Right cardiac atrium (tissue), 5 donors: Measurements from ENCODE around the gene NUDCD3. TPM values are rescaled to one million over a fixed set of nuclear protein-coding genes. Genes with fewer than 3 reads are reported as not detected.

Source experiments
- ATAC-seq, 2 donors: fragments of 200-7000 bp; cut with Tn5 transposase; one replicate each; pipeline versions ENCODE4 v1.8.0 to v1.9.1; 2020; ENCODE audit warnings: moderate library complexity in 2 of 2, mild to moderate bottlenecking in 1 of 2
- DNase-seq, 3 donors: peaks; one replicate each; pipeline ENCODE4 v3.0.0-alpha.2; 2020
- H3K27ac ChIP-seq: one replicate; pipeline ENCODE4 v1.5.1; 2013; ENCODE audit warnings: mild to moderate bottlenecking, low read length, control low read depth, moderate library complexity
- H3K27me3 ChIP-seq: one replicate; pipeline ENCODE4 v1.6.1; 2013; ENCODE audit not compliant: control insufficient read depth, insufficient read depth
- H3K4me1 ChIP-seq: one replicate; pipeline ENCODE4 v1.6.1; 2013; ENCODE audit warnings: low read length; ENCODE audit not compliant: control insufficient read depth, insufficient read depth
- H3K4me3 ChIP-seq: one replicate; pipeline ENCODE4 v1.5.1; 2013; ENCODE audit warnings: low read length, control low read depth
- H3K9me3 ChIP-seq: one replicate; pipeline ENCODE4 v1.6.1; 2013; ENCODE audit warnings: low read length; ENCODE audit not compliant: control insufficient read depth
- WGBS: extraction: QIAGEN DNeasy Blood & Tissue Kit; methylation state at CpG from one replicate; pipeline ENCODE4 v1.1.7; 2013; 5-methylcytosine and 5-hydroxymethylcytosine counted together
- intact Hi-C, 4 donors: fragments of 100-400 bp; cut with DNase I; formaldehyde crosslinking; loops; one replicate each; pipeline versions ENCODE4 v1.11.0 to v1.14.0; 2022 to 2023
- polyA plus RNA-seq: library from polyadenylated mRNA; stranded (reverse); fragments of 200-250 nt; gene quantifications from one replicate; pipeline ENCODE4 v1.2.3, GENCODE V29; 2013
- total RNA-seq, 4 donors: library from RNA; stranded (reverse); fragmentation: NEBNext Ultra II Directional; extraction: Animal tissue kit (Norgen Biotek cat#: 25700); gene quantifications; one replicate each; pipeline ENCODE4 v1.2.1, GENCODE V29; 2021
- donor health status: healthy with polysubstance abuse.
- donor health status: DM: no; HTN: yes; CAD: no.
- donor health status: DM: no; HTN: no; CAD: no.
- donor health status: DM: no; HTN: yes; CAD: no; lungs with severe emphysema.
- donor health status: DM: yes; HTN: yes; CAD: no.

The NUDCD3 gene
- total and polyA plus RNA-seq, 5 donors, result 29.0 to 108 (median 100) TPM

DNA sequence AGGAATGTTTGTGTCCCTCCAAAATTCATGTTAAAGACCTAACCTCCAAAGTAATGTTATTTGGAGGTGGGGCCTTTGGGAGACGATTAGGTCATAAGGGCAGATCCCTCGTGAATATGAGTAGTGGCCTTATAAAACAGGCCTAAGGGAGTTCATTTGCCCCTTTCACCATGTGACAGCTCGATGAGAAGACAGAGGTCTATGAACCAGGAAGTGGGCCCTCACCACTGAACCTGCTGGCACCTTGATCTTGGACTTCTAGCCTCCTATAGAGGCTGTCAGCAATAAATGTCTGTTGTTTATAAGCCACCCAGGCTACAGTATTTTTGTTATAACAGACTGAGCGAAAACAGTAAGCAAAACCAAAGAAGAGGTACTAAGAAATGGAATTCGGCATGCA lies 14.1 kb downstream of the NUDCD3 start:
- no peak for ATAC-seq
- Histone ChIP-seq H3K4me1 (peaks cover 17% of the 10 kb centered on the region), H3K27ac (peak overlapping the region; percentile 77), H3K9me3 (no peaks in the 10 kb centered on the region), H3K27me3 (no peaks in the 10 kb centered on the region), H3K4me3 (no peak overlapping the region)
- WGBS, result 83% methylated on average over 5 of the region's 5 CpGs
- DNase-seq, result no peak
- intact Hi-C loops, result loop anchor here (2.0 to 10.0 kb wide), 4 partner anchors 232 to 242 kb away; no protein-coding TSS in a partner anchor

DNA sequence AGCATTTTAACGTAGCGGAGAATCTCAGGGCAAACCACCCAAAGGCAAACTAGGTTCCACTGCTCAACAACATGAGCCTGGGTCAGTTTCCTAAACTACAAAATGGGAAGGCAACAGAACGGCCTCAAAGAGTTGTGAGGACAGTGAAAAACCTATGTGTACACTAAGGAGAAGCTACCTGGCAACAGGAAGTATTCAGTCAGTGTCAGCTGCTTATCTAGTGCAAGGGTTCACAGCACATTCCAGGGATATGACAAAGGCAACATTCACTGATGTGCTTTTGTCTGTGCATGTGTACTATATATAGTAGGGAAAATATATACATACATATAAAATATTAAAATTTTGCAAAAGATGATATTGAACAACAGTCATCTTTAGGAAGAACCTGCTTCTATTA lies 17.2 kb downstream of the NUDCD3 start:
- no peak overlapping the region for H3K4me3 ChIP-seq
- WGBS, result 69% methylated on average over 3 of the region's 3 CpGs
- peaks cover 22% of the 10 kb centered on the region for H3K4me1 ChIP-seq
- DNase-seq (no peak), ATAC-seq (no peak)
- H3K9me3 ChIP-seq, result no peaks in the 10 kb centered on the region
- H3K27ac ChIP-seq, result peak overlapping the region; percentile 20
- H3K27me3 ChIP-seq, result no peaks in the 10 kb centered on the region
- intact Hi-C loops, result loop anchor here in 2 of 4 donors (10.0 kb wide), 2 partner anchors 228 to 238 kb away; no protein-coding TSS in a partner anchor

DNA sequence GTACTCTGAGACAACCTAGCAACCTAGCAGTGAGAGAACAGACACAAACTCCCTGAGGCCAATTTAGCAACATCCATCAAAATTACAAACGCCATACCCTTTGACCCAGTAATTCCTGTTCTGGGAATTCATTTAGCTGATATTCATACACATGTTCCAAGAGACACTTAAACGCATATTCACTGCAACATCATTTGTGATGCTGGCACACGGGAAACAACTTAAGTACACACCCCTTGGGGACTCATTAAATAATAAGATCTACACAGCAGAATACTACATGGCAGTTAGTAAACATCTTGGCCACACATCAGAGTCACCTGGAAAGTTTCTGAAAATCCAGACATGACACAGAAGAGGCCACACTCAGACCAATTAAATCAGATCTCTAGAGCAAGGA lies 17.6 kb downstream of the NUDCD3 start:
- intact Hi-C loops, result loop anchor here in 2 of 4 donors (10.0 kb wide), 2 partner anchors 228 to 238 kb away; no protein-coding TSS in a partner anchor
- H3K27me3 ChIP-seq, result no peaks in the 10 kb centered on the region
- no peak for DNase-seq
- WGBS, result 29% methylated on average over 3 of the region's 3 CpGs
- no peak for ATAC-seq
- H3K27ac ChIP-seq, result peak overlapping the region; percentile 75
- H3K4me1 ChIP-seq, result peaks cover 22% of the 10 kb centered on the region
- H3K9me3 ChIP-seq, result no peaks in the 10 kb centered on the region
- no peak overlapping the region for H3K4me3 ChIP-seq

DNA sequence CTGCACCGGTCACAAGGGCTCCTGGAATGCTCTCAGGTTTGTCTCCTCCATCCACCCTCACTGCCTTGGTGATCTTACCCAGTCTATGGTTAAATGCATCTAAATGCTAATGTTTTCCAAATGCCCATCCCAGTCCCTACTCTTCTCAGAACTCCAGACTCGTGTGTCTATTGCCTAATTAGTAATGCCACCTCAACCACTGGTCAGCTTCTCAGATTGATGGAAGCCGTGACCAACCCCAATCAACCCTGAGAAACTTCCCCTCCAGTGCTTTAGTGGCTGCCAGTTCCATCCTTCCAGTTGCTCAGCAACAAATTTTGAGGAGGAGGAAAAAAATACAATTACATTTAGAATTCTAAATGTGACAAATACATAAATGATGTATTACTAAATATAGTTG lies 18.6 kb downstream of the NUDCD3 start:
- Histone ChIP-seq H3K27me3 (no peaks in the 10 kb centered on the region), H3K4me1 (peaks cover 20% of the 10 kb centered on the region), H3K27ac (no peak overlapping the region), H3K4me3 (no peak overlapping the region), H3K9me3 (no peaks in the 10 kb centered on the region)
- intact Hi-C loops, result loop anchor here in 2 of 4 donors (10.0 kb wide), 2 partner anchors 227 to 237 kb away; no protein-coding TSS in a partner anchor
- 73% methylated on average over 3 of the region's 3 CpGs for WGBS
- DNase-seq (no peak), ATAC-seq (peak in 1 of 2 donors; percentile 31)

DNA sequence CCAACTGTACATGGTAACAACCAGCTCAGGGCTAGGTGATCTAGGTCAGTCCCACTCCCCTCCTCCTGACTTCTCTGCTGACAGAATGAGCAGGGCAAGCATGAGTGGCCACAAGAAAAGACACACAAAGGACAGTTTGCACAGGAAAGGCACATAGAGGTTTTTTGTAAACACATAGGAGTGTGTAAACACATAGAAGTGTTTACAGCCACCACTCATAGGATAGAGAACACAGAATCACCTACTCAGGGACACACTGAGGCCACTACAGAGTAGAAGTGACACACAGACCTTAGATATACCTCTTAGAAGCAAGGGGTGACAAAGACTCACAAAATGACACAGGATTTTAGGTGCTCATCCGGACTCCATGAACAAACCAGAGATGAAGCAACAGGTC lies 19.0 kb downstream of the NUDCD3 start:
- 88% methylated on average over 1 of the region's 1 CpG for WGBS
- peaks cover 22% of the 10 kb centered on the region for H3K4me1 ChIP-seq

DNA sequence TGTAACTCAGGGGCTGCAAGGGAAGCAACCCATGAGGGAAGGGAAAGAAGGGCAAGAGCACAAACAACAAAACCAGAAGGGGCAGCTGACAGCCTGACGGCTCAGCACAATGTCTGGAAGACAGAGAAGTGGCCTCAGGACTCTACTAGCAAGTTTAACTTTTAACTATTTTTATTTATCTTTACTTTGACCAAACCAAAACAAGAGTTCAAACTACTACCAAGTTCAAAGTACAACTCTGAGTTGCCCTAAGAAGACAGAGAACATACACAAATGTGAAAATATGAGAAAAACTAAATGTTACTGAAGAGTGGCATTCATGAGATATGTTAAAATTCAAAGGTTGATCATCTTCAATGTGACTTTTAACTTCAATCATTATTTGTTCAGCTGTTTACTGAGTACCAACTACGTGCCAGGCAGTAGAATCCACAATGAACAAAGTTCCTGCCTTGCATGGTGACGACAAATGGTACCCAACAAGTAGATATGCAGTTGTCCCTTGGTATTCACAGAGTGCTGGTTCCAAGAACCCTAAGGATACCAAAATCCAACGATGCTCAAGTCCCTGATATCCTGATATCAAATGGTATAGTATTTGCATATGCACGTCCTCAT lies 19.7 kb downstream of the NUDCD3 start:
- ATAC-seq (no peak), DNase-seq (no peak)
- Histone ChIP-seq H3K27ac (peak overlapping the region; percentile 15), H3K27me3 (no peaks in the 10 kb centered on the region), H3K9me3 (no peaks in the 10 kb centered on the region), H3K4me1 (peaks cover 25% of the 10 kb centered on the region), H3K4me3 (no peak overlapping the region)
- WGBS, result 77% methylated on average over 5 of the region's 5 CpGs
- intact Hi-C loops, result loop anchor here in 2 of 4 donors (10.0 kb wide), 2 partner anchors 226 to 236 kb away; no protein-coding TSS in a partner anchor

More for the DNA sequence above, 19.0 kb downstream of the NUDCD3 start:
- intact Hi-C loops, result loop anchor here in 2 of 4 donors (10.0 kb wide), 2 partner anchors 227 to 237 kb away; no protein-coding TSS in a partner anchor
- H3K9me3 ChIP-seq, result no peaks in the 10 kb centered on the region
- H3K27me3 ChIP-seq, result no peaks in the 10 kb centered on the region
- no peak overlapping the region for H3K27ac ChIP-seq
- DNase-seq (no peak), ATAC-seq (peak in 1 of 2 donors; percentile 21)
- H3K4me3 ChIP-seq, result no peak overlapping the region

DNA sequence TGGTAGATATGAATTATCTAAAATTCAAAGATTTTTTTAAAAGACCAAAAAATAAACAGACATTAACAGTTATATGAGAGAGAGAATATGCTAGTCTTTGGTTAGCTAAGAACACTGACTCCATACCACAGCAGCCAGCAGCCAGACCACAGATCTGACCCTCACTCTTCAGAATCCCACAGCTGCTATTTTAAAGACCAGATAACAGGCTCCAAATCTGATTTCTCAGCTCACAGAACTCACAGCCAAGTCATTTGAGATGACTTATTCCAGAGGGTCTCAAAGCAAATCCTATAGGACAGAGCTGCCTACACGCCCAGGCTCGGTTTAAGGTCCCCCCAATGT lies 20.4 kb downstream of the NUDCD3 start:
- no peaks in the 10 kb centered on the region for H3K27me3 ChIP-seq
- ATAC-seq (no peak), DNase-seq (no peak)
- H3K4me3 ChIP-seq, result no peak overlapping the region
- 71% methylated on average over 2 of the region's 2 CpGs for WGBS
- intact Hi-C loops, result loop anchor here in 2 of 4 donors (10.0 kb wide), 2 partner anchors 225 to 235 kb away; no protein-coding TSS in a partner anchor
- peaks cover 26% of the 10 kb centered on the region for H3K4me1 ChIP-seq
- no peaks in the 10 kb centered on the region for H3K9me3 ChIP-seq
- H3K27ac ChIP-seq, result peak overlapping the region; percentile 15

DNA sequence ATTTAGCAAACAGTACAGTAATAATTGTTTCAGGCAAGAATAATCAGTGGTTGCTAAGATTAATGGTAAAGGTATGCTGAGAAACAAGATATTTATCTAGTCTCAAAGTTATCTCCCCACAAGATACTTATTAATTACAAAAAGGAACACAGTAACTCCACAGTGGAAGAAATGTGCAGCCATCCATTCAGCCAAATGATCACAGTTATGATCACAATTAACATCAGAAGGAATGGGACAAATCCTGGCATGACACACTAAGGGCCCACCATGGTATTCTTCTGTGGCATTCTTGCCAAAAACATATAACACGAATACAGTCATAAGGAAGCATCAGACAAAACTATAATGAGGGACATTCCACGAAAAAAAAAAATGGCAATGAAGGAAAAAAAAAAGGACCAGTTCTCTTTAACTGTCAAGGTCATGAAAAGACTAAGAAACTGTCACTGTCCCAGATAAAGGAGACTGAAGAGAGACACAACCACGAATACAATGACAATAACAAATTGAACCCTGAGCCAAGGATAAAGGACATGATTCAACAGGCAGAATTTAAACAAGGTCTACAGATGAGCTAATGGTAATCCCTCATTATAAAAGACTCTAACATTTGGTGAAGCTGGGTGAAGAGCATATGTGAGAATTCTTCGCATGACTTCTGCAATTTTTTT lies 20.9 kb downstream of the NUDCD3 start:
- no peak overlapping the region for H3K27ac ChIP-seq
- peaks cover 27% of the 10 kb centered on the region for H3K4me1 ChIP-seq
- H3K4me3 ChIP-seq, result no peak overlapping the region
- no peak for DNase-seq
- no peaks in the 10 kb centered on the region for H3K9me3 ChIP-seq
- H3K27me3 ChIP-seq, result no peaks in the 10 kb centered on the region
- no peak for ATAC-seq
- WGBS, result 45% methylated on average over 4 of the region's 4 CpGs
- intact Hi-C loops, result loop anchor here in 2 of 4 donors (10.0 kb wide), 2 partner anchors 225 to 235 kb away; no protein-coding TSS in a partner anchor

DNA sequence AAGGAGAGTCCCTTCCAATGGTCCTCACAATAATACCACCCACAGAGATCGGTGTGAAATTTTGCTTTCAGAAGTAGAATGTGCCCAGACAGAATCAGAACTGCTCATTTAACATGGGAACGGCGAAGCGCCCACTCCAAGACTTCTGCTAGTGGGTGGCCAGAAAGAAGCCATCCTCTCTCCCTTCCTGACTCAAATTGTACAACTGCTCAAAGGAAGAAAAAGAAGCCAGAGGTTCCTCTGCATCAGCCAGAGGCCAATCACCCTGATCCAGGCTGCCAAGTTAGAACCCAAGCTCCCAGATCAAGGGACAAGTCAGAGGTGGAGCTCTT lies 23.3 kb downstream of the NUDCD3 start:
- H3K9me3 ChIP-seq, result no peaks in the 10 kb centered on the region
- intact Hi-C loops, result no loop called here
- peaks cover 26% of the 10 kb centered on the region for H3K4me1 ChIP-seq
- ATAC-seq, result no peak
- no peak overlapping the region for H3K4me3 ChIP-seq
- H3K27me3 ChIP-seq, result no peaks in the 10 kb centered on the region
- no peak overlapping the region for H3K27ac ChIP-seq
- no peak for DNase-seq
- WGBS, result 97% methylated on average over 4 of the region's 4 CpGs

DNA sequence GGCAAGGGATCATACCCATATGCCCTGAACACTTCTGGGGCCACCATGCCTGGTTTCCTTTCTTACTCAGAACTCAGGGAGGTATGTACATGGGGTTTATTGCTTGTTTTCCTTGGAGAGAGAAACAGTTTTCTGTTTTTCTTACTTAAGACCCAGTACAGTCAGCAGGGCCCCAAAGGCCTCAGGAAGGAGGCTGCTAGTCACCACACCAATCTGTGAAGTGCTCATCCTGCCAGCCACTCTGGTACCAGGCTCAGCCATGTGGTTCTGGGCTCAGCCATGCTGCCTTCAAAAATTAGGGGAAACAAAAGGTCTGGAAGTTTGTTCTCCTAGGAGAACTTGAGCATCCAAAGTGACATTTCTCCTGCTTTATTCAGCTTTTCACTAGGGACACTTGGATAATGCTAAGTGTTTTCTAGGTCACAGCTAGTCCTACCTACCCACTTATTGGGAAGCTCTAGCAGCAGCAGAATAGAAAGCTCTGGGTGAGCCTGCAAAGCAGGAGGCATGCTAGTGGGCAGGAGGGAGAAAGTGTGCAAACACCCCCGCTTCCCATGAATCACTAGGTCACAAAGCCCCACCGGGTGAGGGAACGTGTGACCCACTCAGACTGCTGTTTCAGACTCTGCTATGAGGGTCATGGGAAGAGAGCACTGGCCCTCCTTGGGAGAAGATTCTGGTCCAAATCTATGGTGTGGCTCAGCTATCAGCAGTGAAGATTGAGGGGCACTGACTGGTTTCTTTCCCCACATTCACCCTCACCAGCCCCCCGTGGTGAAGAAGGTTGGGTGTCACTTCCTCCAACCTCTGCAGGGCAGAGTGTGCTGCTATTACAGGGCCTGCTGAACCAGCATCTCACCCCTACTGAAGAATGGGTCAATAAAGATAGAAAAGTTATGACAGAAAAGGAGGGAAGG lies 23.9 kb downstream of the NUDCD3 start:
- DNase-seq, result no peak
- 87% methylated on average over 4 of the region's 4 CpGs for WGBS
- Histone ChIP-seq H3K27ac (no peak overlapping the region), H3K4me3 (no peak overlapping the region), H3K9me3 (no peaks in the 10 kb centered on the region), H3K4me1 (peaks cover 28% of the 10 kb centered on the region), H3K27me3 (no peaks in the 10 kb centered on the region)
- ATAC-seq, result no peak
- intact Hi-C loops, result no loop called here
